Measurements from ENCODE around the gene KCNH4.

The KCNH4 gene

DNA sequence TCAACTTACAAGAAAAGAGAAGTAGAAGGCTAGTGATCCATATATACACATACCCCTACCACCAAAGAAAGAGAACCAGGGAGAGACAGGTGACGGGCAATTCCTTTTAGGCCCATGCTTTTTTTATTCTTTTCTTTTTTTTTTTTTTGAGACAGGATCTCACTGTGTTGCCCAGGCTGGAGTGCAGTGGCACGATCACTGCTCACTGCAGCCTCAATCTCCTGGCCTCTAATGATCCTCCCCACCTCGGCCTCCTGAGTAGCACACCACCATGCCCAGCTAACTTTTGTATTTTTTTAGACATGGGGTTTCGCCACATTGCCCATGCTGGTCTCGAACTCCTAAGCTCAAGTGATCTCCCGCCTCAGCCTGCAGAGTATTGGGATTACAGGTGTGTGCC, 53.5 kb downstream of the KCNH4 start:
- DNase-seq = no peak
- Histone ChIP-seq H3K27ac (no peak overlapping the region), H3K27me3 (replicated peaks) (no peaks in the 10 kb centered on the region), H3K4me3 (ENCODE audit: low read depth, low read length) (no peak overlapping the region), H3K36me3 (replicated peaks) (peaks cover 46% of the 10 kb centered on the region)
- TF ChIP-seq CTCF (IDR thresholded peaks at IDR 0.05; ENCODE audit: low read depth, low read length, missing control alignments) = no peak
- in situ Hi-C loops (cut with HindIII; ENCODE audit: low pct_ligation_motif_present, low sequenced_read_pairs) = no loop called here

DNA sequence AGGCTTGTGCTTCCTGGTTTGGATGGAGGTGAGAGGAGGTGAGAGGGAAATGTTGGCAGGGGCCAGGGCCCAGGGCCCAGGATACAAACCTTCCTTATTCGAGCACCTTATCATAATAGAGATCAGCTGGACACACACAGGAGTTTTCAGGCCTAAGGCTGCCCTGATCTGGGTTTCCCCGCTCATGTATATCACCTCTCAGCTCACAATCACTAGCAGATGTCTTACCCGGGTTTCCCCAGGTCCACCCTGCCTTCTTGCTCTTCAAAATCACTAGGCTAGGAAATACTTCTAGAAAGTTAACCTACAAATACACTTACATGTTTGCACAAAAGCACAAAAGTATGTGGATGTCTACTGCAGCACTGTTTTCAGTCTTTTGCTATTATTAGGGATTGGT, 54.1 kb downstream of the KCNH4 start:
- DNase-seq = no peak
- Histone ChIP-seq H3K27me3 (replicated peaks) (no peaks in the 10 kb centered on the region), H3K27ac (no peak overlapping the region), H3K4me3 (ENCODE audit: low read depth, low read length) (no peak overlapping the region), H3K36me3 (replicated peaks) (peaks cover 46% of the 10 kb centered on the region)
- no peak for TF ChIP-seq CTCF (IDR thresholded peaks at IDR 0.05; ENCODE audit: low read depth, low read length, missing control alignments)
- in situ Hi-C loops (cut with HindIII; ENCODE audit: low pct_ligation_motif_present, low sequenced_read_pairs) = no loop called here

DNA sequence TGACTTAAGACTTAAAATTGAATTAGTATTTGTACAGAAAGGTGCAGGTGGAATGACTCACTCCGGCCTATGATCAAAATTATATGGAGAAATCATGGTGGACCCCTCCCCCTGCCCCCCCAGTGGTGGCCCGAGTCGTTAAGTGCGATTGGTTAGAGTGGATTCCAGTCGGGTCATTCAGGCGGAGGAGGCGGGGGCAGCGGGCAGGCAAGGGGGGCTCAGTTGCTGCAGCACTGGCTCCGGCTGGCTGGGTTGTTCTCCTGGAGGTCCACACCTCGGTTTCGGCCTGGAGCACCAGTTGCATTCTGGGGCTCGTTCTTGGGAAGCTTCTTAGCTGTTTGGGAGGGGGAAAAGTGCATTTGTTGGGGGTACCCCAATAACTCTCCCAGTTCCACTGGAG, 55.4 kb downstream of the KCNH4 start:
- in situ Hi-C loops (cut with HindIII; ENCODE audit: low pct_ligation_motif_present, low sequenced_read_pairs) = no loop called here
- DNase-seq = no peak
- no peak overlapping the region for H3K27ac ChIP-seq
- H3K36me3 ChIP-seq (replicated peaks) = peaks cover 46% of the 10 kb centered on the region
- no peak overlapping the region for H3K4me3 ChIP-seq (ENCODE audit: low read depth, low read length)
- no peak for TF ChIP-seq CTCF (IDR thresholded peaks at IDR 0.05; ENCODE audit: low read depth, low read length, missing control alignments)
- no peaks in the 10 kb centered on the region for H3K27me3 ChIP-seq (replicated peaks)

DNA sequence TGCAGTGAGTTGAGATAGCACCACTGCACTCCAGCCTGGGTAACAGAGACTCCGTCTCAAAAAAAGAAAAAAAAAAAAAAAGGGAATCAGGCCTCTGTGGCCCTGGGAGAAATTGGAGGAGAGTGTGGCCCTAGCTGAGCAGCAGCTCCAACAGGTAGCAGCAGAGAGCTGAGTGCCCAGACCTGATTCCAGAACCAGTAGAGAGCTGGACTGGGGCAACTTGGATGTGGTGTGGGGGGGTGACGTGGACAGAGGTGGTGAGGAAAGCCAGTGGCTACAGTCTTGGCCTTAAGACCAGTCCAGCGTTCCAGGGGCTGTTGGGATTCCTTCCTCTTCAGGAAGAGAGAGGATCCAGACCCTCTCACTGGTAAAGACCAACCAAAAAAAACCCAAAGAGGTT, 56.7 kb downstream of the KCNH4 start:
- no peak overlapping the region for H3K4me3 ChIP-seq (ENCODE audit: low read depth, low read length)
- no peaks in the 10 kb centered on the region for H3K27me3 ChIP-seq (replicated peaks)
- peaks cover 38% of the 10 kb centered on the region for H3K36me3 ChIP-seq (replicated peaks)
- in situ Hi-C loops (cut with HindIII; ENCODE audit: low pct_ligation_motif_present, low sequenced_read_pairs) = loop anchor here (25.0 kb wide), 1 partner anchor 162 kb away; the partner anchor contains the start of gene CNP
- DNase-seq = no peak
- no peak overlapping the region for H3K27ac ChIP-seq
- peak; percentile 2 for TF ChIP-seq CTCF (IDR thresholded peaks at IDR 0.05; ENCODE audit: low read depth, low read length, missing control alignments)

GRCh38 chr17:42122371-42123303, 58.3 kb downstream of the KCNH4 start, which contains the start of gene HSPB9:
HSPB9 (plus strand) TSS chr17:42122804; CDS start chr17:42122851, 47 bp downstream.
- Histone ChIP-seq H3K27me3 (replicated peaks) (no peaks in the 10 kb centered on the region), H3K27ac (no peak within 1 kb of the TSS), H3K4me3 (ENCODE audit: low read depth, low read length) (no peak within 1 kb of the TSS), H3K36me3 (replicated peaks) (peaks cover 24% of the 10 kb centered on the region)
- DNase-seq = no peak
- in situ Hi-C loops (cut with HindIII; ENCODE audit: low pct_ligation_motif_present, low sequenced_read_pairs) = loop anchor here (25.0 kb wide), 1 partner anchor 160 kb away; the partner anchor contains the start of gene CNP
- TF ChIP-seq CTCF (IDR thresholded peaks at IDR 0.05; ENCODE audit: low read depth, low read length, missing control alignments) = no peak

Data from brain microvascular endothelial cell (primary cell).